Measurements from ENCODE around the gene NDUFB3.
"Not testable (repeated sequence)": the region's sequence is repeated elsewhere in the genome, so short reads cannot be mapped to it uniquely, and the experiment has no call there.

NDUFB3 gene

DNA sequence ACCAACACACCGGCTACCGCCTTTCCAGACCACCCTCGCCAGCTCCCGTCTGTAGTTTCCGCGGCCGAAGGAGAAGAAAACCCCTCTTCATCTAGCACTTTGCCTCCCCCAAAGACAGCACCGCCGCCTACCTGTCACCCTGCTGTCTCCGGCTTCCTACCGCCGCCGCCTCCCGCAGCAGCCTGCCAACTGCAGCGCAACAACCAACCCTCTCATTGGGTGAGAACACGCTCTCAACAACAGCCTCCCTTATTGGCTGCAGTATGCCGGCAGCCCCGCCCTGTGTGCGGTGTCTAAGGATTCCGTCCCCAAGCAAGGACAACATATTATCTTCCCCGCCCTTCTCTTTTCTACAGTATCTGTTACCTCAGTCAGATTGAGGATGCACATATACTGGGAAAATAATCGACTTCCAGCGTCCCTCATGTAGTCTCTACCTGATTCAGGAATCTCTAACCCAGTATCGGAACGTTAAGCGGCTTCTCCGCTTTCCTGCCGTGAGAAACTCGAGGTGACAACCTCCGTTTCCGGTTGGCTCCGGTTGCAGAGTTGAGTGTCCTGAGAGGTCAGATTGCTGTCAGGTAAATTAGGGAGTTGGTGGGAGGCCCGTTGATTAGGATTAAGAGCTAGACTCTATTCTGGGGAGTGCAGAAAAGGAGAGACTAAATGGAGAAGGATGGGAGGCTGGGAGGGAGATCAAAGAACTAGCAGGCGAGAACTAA, at the start of gene NDUFB3, which contains the start of gene HYCC2:
NDUFB3 (plus strand) TSS at position 523 of the 722 bp plus-strand sequence. CDS start 6,882 bp downstream, outside the sequence.
HYCC2 (minus strand) TSS at position 193 of the 722 bp plus-strand sequence. CDS start 47,662 bp downstream, outside the sequence.
- peak; percentile 91 for DNase-seq

- no peak for DNase-seq
These were observed 47.3 kb upstream of the NDUFB3 start for GRCh38 chr2:201024518-201024917.

DNA sequence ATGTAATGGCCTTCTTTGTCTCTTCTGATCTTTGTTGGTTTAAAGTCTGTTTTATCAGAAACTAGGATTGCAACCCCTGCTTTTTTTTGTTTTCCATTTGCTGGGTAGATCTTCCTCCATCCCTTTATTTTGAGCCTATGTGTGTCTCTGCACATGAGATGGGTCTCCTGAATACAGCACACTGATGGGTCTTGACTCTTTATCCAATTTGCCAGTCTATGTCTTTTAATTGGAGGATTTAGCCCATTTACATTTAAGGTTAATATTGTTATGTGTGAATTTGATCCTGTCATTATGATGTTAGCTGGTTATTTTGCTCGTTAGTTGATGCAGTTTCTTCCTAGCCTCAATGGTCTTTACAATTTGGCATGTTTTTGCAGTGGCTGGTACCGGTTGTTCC, 37.4 kb upstream of the NDUFB3 start:
- DNase-seq = not testable (repeated sequence)

DNA sequence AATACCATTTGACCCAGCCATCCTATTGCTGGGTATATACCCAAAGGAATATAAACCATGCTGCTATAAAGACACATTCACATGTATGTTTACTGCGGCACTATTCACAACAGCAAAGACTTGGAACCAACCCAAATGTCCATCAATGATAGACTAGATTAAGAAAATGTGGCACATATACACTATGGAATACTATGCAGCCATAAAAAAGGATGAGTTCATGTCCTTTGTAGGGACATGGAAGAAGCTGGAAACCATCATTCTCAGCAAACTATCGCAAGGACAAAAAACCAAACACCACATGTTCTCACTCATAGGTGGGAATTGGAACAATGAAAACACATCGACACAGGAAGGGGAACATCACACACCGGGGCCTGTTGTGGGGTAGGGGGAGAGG, 33.4 kb upstream of the NDUFB3 start:
- DNase-seq = not testable (repeated sequence)

- DNase-seq = no peak
These were observed 32.9 kb upstream of the NDUFB3 start for GRCh38 chr2:201038855-201039254.

DNA sequence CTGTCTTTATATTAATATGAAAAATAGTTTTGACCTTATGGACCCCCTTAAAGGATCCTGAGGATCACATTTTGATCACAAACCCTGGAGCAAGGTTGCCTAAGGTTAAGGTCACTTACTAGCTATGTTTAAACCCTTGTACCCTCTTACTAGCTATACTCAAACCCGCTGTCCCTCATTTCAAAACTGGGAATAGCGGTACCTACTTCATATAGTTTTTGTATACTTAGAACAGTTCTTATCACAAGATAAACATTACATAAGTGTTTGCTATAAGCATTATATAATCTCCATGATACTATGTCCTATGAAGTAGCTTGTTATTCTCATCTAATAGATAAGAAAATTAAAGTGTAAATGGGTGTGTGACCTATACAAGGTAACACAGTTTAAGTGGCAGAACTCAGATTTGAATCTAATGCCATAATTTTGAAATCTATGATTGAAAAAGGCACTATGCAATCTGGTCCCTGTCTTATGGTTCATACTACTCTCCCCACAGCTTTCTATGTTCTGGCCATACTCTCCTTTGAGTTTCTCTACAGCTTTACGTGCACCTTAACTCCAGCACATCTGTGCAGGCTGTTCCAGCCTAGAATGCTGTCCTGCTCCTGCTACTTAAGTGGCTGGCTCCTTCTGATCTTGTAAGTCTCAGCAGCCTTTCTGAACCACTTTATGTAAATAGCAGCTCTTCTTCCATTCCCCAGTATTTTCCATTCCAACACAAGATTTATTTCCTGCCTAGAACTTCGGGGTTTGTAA, 30.8 kb upstream of the NDUFB3 start:
- DNase-seq = no peak

DNA sequence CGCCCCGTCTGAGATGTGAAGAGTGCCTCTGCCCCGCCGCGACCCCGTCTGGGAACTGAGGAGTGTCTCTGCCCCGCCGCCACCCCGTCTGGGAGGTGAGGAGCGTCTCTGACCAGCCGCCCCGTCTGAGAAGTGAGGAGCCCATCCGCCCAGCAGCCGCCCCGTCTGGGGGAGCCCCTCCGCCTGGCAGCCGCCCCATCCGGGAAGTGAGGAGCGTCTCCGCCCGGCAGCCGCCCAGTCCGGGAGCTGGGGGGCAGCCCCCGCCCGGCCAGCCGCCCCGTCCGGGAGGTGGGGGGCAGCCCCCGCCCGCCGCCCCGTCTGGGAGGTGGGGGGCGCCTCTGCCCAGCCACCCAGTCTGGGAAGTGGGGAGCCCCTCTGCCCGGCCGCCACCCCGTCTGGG, 29.4 kb upstream of the NDUFB3 start:
- not testable (repeated sequence) for DNase-seq

DNA sequence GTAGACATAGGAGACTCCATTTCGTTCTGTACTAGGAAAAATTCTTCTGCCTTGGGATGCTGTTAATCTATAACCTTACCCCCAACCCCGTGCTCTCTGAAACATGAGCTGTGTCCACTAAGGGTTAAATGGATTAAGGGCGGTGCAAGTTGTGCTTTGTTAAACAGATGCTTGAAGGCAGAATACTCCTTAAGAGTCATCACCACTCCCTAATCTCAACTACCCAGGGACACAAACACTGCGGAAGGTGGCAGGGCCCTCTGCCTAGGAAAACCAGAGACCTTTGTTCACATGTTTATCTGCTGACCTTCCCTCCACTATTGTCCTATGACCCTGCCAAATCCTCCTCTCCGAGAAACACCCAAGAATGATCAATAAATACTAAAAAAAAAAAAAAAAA, 28.8 kb upstream of the NDUFB3 start:
- not testable (repeated sequence) for DNase-seq

DNA sequence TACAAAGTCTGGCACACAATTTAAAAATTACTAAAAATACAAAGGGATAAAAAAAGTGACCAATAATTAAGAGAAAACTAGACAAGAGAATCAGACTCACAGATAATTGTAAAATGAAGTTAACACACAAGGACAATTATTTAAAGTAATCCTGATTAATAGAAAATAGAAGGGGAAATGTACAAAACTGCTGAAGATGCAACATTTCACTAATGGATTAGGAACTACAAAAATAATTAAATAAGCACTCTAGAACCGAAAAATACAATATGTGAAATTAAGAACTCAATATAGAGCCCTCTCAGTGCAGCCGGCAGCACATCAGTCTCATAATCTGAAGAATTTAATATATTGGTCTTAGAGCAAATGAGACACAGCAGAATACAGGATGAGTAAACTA, 24.9 kb upstream of the NDUFB3 start:
- no peak for DNase-seq

DNA sequence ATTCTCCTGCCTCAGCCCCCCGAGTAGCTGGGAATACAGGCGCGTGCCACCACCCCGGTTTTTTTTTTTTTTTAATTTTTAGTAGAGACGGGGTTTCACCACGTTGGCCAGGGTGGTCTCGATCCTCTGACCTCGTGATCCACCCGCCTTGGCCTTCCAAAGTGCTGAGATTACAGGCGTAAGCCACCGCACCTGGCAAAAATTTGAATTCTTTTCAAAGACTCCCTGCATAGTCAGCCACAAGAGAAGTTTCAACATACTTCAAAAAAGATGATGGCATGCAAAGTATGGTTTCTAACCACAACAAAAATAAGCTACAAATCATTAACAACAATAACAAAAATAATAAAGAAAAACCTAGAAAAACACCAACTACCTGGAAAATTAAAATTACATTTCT, 22.3 kb upstream of the NDUFB3 start:
- DNase-seq = no peak

GRCh38 chr2:201057087-201057521, 14.7 kb upstream of the NDUFB3 start:
- no peak for DNase-seq

GRCh38 chr2:201057715-201058248, 14.0 kb upstream of the NDUFB3 start:
- DNase-seq = no peak

- no peak for DNase-seq
These were observed 12.9 kb upstream of the NDUFB3 start for GRCh38 chr2:201058914-201059313.

DNA sequence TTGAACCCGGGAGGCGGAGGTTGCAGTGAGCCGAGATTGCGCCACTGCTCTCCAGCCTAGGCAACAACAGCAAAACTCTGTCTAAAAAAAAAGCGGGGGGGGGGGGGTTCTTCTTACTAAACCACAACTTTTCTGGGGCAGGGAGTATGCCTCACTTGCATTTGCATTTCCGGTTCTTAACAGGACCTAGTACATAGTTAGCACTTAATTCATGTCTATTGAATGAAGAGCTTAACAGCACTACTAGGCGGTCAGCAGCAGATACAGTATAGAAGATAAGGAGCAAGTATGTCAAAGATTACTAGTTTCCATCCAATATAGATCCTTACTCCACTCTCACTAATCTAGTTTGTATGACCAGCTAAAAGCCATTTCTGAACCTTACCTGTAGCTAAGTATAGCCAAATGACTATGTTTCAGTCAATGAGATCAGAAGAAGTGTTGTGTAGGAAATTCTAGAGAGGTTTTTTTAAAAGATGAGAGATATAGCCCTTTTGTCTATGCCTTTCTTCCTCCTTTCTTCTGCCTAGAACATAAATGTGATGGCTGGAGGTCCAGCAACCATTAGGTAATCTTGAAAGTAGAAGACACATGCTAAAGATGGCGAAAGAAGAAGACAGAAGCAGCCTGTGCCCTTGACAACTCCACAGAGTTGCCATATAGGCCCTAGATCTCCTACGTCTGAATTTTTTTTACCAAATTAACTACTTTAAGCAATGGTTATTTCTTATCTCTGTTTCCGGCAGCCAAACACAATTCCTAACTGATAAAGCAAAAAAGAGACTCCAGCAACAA, 11.6 kb upstream of the NDUFB3 start:
- no peak for DNase-seq

DNA sequence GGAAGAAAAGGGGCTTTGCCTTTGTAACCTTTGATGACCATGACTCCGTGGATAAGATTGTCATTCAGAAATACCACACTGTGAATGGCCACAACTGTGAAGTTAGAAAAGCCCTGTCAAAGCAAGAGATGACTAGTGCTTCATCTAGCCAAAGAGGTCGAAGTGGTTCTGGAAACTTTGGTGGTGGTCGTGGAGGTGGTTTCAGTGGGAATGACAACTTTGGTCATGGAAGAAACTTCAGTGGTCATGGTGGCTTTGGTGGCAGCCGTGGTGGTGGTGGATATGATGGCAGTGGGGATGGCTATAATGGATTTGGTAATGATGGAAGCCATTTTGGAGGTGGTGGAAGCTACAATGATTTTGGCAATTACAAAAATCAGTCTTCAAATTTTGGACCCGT, 8.3 kb upstream of the NDUFB3 start:
- not testable (repeated sequence) for DNase-seq

DNA sequence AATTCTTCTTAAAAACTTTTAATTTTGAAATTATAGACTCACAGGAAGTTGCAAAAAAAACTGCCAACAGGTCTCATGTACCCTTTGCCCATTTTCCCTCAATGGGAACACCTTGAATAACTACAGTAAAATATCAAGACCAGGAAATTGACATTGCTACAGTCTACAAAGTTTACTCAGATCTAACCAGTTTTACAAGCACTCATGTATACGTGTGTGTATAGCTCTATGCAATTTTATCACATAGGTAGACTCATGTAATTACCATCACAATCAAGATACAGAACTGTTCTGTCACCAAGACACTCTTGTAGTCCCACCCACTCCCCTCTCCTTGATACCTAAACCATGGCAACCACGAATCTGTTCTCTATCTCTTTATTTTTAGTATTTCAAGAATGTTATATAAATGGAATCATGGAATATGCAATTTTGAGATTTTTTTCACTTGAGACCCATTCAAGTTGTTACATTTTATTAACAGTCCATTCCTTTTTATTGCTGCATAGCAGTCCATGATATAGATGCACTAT, 6.9 kb upstream of the NDUFB3 start:
- no peak for DNase-seq

DNA sequence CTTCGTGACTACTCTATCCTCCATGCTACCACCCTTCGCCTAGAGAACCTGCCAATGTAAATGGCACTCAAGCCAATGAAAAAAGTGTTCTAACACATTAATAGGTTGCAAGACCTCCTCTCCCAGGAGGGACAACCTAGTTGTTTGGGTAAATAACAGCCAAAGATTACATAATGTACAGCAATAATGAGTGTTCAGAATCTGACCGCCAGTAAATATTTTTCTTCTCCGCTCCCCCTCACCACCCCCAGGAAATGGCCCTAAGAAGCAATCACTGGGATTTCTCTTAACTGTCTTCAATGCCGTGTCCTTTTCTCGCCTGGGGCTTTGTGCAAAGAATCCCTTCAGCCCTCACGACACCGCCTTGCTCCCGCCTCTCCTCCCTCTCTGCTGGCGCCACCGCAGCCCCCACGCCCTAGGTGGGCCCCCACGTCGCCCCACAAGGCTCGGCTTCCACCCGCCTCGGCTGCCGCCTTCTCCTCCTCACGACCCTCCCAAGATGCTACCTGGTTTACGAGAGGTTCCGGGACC, 788 bp upstream of the NDUFB3 start:
- peak; percentile 4 for DNase-seq

DNA sequence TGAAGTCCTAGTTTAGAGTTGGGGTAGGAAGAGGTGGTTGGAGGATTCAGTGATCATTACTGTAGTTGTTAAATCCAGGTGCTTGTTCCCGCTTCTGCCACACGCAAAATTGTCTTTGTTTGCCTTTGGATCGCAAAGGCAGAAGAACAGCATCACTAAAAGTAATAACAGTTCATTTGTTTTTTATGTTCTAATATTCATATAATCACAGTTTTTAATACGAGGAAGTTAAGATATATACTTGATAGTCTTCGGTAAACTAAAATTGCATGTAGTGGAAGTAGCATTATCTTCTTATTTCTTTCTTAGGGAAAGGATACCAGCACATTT, 365 bp downstream of the NDUFB3 start:
- no peak for DNase-seq

DNA sequence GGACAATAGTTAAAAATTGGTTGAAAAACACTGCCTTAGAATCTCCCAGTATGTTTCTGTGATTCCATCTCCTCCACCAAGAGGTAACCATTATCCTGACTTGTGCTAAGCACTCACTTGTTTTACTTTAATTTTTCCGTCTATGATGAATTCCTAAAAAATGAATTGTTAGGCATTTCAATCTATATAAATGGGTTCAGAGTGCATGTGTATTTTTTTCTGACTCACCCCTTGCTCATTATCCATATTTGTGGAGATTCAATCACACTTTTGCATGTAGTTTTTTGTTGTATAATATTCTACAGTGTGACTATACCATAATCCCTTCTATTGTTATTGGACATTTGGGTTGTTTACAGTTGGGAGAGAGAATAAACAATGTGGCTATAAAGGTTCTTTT, 1.3 kb downstream of the NDUFB3 start:
- no peak for DNase-seq

GRCh38 chr2:201074996-201075395, 3.2 kb downstream of the NDUFB3 start:
- DNase-seq = no peak

DNA sequence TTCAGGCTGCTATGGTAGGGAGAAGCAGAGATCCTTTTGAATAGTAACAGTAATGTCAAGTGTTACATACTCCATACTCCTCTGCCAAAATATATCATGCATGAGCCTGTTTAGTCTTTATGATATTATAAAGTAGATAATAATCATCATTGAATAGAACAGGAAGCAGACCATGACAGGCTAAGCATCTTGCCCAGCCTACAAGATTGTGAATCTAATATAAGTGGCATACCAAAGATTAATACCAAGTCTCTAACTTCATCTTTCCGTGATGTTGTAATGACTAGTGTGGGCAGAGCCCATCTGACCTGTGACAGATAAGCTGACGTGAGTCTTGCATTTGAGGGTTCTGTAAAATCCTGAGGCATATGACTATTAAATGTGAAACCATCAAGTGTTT, 13.1 kb downstream of the NDUFB3 start:
- no peak for DNase-seq

GRCh38 chr2:201090574-201090973, 18.8 kb downstream of the NDUFB3 start:
- DNase-seq = no peak

GRCh38 chr2:201093573-201093972, 21.8 kb downstream of the NDUFB3 start:
- no peak for DNase-seq

Measured in HCEC 1CT (cell line).